Left lung (tissue), 10 donors: ENCODE measurements around the gene RXRA. TPM values are rescaled to one million over a fixed set of nuclear protein-coding genes. Genes with fewer than 3 reads are reported as not detected.

ENCODE experiments used
- ATAC-seq: fragments of 200-7000 bp; cut with Tn5 transposase; one replicate; pipeline ENCODE4 v1.9.1; 2020; ENCODE audit warnings: moderate library complexity
- DNase-seq, 4 donors: peaks; one replicate each; pipeline ENCODE4 v3.0.0-alpha.2; 2013 to 2020
- H3K27ac ChIP-seq, 2 donors: fragments of 200-600 bp; sonication (generic) in 1 of 2; one replicate each; pipeline versions ENCODE4 v1.5.0 to v1.8.0; 2020 to 2021
- H3K27me3 ChIP-seq, 2 donors: fragments of 200-600 bp; sonication (generic) in 1 of 2; one replicate each; pipeline versions ENCODE4 v1.5.0 to v1.8.0; 2020 to 2021
- H3K36me3 ChIP-seq, 2 donors: fragments of 200-600 bp; sonication (generic) in 1 of 2; one replicate each; pipeline versions ENCODE4 v1.5.0 to v1.8.0; 2020 to 2021
- H3K4me1 ChIP-seq, 2 donors: fragments of 200-600 bp; one replicate each; pipeline ENCODE4 v1.8.0; 2021
- H3K4me3 ChIP-seq, 2 donors: fragments of 200-600 bp; sonication (generic) in 1 of 2; one replicate each; pipeline versions ENCODE4 v1.5.0 to v1.8.0; 2020 to 2021; ENCODE audit warnings: mild to moderate bottlenecking in 1 of 2
- H3K9me3 ChIP-seq, 2 donors: fragments of 200-600 bp; sonication (generic) in 1 of 2; one replicate each; pipeline versions ENCODE4 v1.5.0 to v1.8.0; 2020 to 2021
- intact Hi-C, 2 donors: fragments of 100-400 bp; cut with DNase I; formaldehyde crosslinking; loops; one replicate each; pipeline versions ENCODE4 v1.11.2 to v1.14.2; 2022
- polyA plus RNA-seq, 6 donors: library from polyadenylated mRNA; unstranded; fragments of 120-200 nt; gene quantifications; one replicate each; pipeline ENCODE4 v1.2.1, GENCODE V29; 2013; ENCODE audit not compliant: insufficient read length in 6 of 6
- total RNA-seq, 2 donors: library from RNA; stranded (reverse); fragmentation: NEBNext Ultra II Directional; extraction: Animal tissue kit (Norgen Biotek cat#: 25700); gene quantifications; one replicate each; pipeline ENCODE4 v1.2.1, GENCODE V29; 2021
- TF ChIP-seq, protein P1 (sequence below), 2 donors: fragments of 200-600 bp; sonication (generic) in 1 of 2; IDR thresholded peaks; one replicate each; pipeline versions ENCODE4 v1.5.0 to v1.8.0; 2021; ENCODE audit warnings: antibody characterized with exemption in 2 of 2
- donor health status: DM: no; HTN: yes; CAD: no.
- donor health status: DM: no; HTN: no; CAD: no.

The RXRA gene
- total and polyA plus RNA-seq, 8 donors, result 42.2 to 79.5 (median 55.7) TPM

DNA sequence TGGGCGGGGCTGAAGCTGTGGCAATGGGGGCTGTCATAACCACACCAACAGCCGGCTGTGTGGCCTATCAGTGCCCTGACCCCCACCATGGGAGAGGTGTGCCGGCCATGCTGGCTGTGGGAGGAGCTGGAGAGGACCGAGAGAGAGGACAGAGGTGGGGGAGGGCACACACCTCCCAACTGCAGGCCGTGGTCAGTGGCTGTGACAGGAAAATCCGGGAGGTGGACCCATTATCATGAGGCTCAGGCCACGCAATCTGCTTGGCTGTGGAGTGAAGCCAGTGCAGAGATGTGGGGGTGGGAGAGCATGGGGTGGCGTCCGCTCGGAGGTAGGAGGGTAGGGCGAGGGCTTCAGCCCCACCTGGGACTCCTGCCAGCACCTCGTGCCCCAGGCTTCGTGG is 136.1 kb downstream of the RXRA start:
- Histone ChIP-seq H3K4me1 (peaks cover 6 to 19% of the 10 kb centered on the region in 2 donors), H3K27ac (no peak overlapping the region), H3K36me3 (no peaks in the 10 kb centered on the region), H3K4me3 (no peak overlapping the region), H3K27me3 (peaks cover 0 to 7% of the 10 kb centered on the region in 2 donors), H3K9me3 (peaks cover 0 to 4% of the 10 kb centered on the region in 2 donors)
- TF ChIP-seq, protein P1, sequence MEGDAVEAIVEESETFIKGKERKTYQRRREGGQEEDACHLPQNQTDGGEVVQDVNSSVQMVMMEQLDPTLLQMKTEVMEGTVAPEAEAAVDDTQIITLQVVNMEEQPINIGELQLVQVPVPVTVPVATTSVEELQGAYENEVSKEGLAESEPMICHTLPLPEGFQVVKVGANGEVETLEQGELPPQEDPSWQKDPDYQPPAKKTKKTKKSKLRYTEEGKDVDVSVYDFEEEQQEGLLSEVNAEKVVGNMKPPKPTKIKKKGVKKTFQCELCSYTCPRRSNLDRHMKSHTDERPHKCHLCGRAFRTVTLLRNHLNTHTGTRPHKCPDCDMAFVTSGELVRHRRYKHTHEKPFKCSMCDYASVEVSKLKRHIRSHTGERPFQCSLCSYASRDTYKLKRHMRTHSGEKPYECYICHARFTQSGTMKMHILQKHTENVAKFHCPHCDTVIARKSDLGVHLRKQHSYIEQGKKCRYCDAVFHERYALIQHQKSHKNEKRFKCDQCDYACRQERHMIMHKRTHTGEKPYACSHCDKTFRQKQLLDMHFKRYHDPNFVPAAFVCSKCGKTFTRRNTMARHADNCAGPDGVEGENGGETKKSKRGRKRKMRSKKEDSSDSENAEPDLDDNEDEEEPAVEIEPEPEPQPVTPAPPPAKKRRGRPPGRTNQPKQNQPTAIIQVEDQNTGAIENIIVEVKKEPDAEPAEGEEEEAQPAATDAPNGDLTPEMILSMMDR (IDR thresholded peaks at IDR 0.05), result no peak
- intact Hi-C loops, result no loop called here
- DNase-seq (peak in 1 of 4 donors; percentile 57), ATAC-seq (no peak)

DNA sequence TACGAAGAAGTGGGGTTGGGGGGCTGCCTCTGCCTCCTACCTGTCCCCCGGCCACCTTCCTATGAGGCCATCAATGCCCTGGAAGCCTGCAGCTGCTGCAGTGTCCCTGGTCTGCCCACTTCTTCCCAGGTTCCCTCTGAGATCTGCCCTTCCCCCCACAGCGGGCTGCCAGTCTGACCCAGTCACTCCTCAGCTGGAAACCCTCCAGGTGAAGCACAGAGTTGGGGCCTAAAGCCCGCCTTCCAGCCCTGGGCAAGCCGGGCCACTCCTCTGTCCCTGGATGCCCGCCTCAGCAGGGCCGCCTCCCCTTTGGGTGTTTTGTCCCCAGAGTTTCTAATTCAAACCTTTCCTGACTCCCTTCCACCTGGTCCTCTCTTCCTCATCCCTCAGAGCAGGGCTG is 137.0 kb downstream of the RXRA start:
- DNase-seq, result peak in 1 of 4 donors; percentile 46
- no peak for ATAC-seq
- Histone ChIP-seq H3K27ac (no peak overlapping the region), H3K27me3 (peaks cover 0 to 7% of the 10 kb centered on the region in 2 donors), H3K36me3 (no peaks in the 10 kb centered on the region), H3K9me3 (peaks cover 0 to 4% of the 10 kb centered on the region in 2 donors), H3K4me3 (no peak overlapping the region), H3K4me1 (peaks cover 2 to 14% of the 10 kb centered on the region in 2 donors)
- intact Hi-C loops, result no loop called here
- TF ChIP-seq, protein P1 (IDR thresholded peaks at IDR 0.05), result no peak

DNA sequence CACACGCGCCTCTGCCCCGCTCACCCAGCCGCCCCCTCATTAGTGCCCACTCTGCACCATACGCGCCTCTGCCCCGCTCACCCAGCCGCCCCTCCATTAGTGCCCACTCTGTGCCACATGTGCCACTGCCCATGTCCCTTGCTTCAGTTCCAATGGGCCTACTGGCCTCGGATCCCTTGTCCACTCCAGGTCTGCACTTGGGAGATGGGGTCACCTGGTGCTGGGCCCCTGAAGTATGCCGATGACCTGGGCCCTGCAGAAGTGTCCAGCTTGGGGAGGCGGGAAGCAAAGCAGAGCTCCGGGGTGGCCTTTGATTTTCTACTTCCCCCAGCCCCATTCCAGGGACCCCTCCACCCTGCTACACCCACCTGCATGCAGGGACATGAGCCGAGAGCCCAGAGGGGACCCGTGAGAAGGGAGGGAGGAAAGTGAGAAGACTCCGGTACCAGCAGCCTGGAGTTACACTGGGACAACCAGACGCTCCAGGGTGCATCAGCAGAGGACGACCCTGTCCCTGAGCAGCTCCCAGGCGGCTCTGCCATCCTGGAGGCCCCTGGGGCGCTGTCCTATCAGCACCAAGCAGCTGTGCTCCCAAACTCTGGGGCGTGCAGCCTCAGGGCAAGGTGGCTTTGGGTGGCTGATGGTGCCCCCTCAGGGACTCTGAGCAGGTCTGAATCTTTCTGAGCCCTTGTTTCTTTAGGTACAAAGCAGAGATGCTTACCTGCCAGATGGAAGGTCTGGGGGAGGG is 140.8 kb downstream of the RXRA start:
- H3K4me1 ChIP-seq, result peaks cover 0 to 4% of the 10 kb centered on the region in 2 donors
- DNase-seq (peak in 1 of 4 donors; percentile 71), ATAC-seq (no peak)
- intact Hi-C loops, result no loop called here
- H3K27me3 ChIP-seq, result peaks cover 0 to 5% of the 10 kb centered on the region in 2 donors
- no peaks in the 10 kb centered on the region for H3K9me3 ChIP-seq
- H3K27ac ChIP-seq, result no peak overlapping the region
- TF ChIP-seq, protein P1 (IDR thresholded peaks at IDR 0.05), result no peak
- no peaks in the 10 kb centered on the region for H3K36me3 ChIP-seq
- H3K4me3 ChIP-seq, result no peak overlapping the region

DNA sequence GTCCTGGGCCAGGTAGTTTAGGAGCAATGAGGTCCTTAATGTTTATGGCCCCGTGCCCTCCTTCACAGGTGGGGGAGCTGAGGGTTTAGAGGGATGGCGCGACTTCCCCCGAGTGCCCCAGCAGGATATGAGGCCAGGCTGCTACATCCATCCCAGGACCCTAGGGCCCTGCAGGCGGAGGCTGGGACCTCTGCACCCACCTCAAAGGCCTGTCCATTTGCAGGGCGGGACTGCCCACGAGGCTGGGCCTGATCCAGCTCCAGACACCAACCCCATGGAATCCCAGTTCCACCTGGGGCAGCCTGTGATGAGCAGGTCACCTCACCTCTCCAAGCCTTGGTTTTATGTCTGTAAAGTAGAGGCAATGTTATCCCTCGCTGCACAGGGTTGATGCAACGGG is 142.1 kb downstream of the RXRA start:
- H3K4me3 ChIP-seq, result no peak overlapping the region
- no peaks in the 10 kb centered on the region for H3K27me3 ChIP-seq
- no peaks in the 10 kb centered on the region for H3K36me3 ChIP-seq
- TF ChIP-seq, protein P1 (IDR thresholded peaks at IDR 0.05), result no peak
- DNase-seq, result peak in 1 of 4 donors; percentile 65
- peaks cover 0 to 4% of the 10 kb centered on the region in 2 donors for H3K4me1 ChIP-seq
- no peaks in the 10 kb centered on the region for H3K9me3 ChIP-seq
- no peak for ATAC-seq
- intact Hi-C loops, result no loop called here
- peak overlapping the region in 1 of 2 donors; percentile 78 for H3K27ac ChIP-seq

DNA sequence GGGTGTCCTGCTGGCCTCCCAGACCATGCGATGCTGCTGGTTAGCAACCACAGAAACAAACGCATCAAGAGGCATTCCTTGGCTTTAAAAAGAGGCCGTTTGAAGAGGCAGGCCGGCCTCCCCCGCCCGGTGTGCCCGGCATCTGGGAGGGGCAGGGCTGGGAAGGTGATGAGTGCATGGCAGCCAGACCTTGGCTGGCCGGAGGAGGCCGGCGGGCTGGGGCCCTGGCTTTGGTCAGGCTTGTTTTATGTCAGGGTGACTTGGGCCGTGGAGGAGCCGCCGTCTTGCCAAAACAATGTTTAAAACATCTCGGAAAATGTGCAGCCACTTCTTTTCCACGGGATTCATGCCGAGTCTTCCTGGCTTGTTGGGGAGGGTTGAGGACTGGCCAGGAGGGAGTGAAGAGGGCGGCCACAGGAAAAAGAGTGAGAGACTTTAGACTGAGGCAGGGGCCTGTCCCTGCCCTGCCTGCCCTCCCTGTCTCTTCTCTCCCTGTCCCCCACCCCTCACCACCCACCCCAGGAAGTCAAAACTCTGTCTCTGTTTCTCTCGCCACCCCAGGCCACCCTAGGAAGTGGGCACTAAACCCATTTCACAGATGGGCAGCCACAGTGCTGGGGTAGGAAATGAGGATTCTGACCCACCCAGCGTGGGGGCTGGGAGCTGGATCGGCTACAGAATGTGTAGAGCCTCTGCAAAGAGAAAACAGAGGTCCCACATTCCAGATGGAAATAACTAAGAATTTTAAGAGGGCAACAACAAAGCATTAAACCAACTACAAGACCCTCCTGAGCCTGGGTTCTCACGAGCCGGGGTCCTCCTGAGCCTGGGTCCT is 143.0 kb downstream of the RXRA start:
- H3K36me3 ChIP-seq, result no peaks in the 10 kb centered on the region
- no peaks in the 10 kb centered on the region for H3K27me3 ChIP-seq
- TF ChIP-seq, protein P1 (IDR thresholded peaks at IDR 0.05), result no peak
- DNase-seq (peak in 3 of 4 donors; percentile 58 to 85 (median 69)), ATAC-seq (peak; percentile 95)
- no peak overlapping the region for H3K4me3 ChIP-seq
- H3K9me3 ChIP-seq, result no peaks in the 10 kb centered on the region
- H3K27ac ChIP-seq, result peak overlapping the region; percentile 37 to 78
- intact Hi-C loops, result no loop called here
- peaks cover 0 to 4% of the 10 kb centered on the region in 2 donors for H3K4me1 ChIP-seq
